GM11168 (cell line): Measurements from ENCODE around the gene NR2C2.
"Not testable (repeated sequence)": the region's sequence is repeated elsewhere in the genome, so short reads cannot be mapped to it uniquely, and the experiment has no call there.

ENCODE experiments used
- in situ Hi-C: fragments of 300-500 bp; cut with MboI; formaldehyde crosslinking; loops from one replicate; pipeline ENCODE4 v1.12.0; 2022; ENCODE audit warnings: low sequenced_read_pairs; ENCODE audit not compliant: unreplicated experiment

NR2C2 gene

DNA sequence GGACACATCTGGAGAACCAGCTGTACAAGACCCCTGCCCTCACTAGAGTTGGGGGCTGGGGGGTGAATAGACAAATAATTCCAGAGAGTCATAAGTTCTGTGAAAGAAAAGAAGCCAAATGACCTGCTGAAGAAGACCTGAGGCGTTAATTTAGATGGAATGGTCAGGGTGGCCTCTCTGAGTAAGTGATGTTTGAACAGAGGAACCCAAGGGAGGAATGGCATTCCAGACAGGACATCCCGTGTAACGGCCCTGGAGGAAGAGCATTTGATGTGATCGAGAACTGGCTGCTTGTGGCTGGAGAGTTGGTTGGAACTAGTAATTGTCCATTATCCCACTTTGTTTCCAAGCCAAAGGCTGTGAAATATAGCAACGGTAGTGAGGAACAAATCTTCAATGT lies 1.7 kb downstream of the NR2C2 start:
- in situ Hi-C loops = no loop called here

DNA sequence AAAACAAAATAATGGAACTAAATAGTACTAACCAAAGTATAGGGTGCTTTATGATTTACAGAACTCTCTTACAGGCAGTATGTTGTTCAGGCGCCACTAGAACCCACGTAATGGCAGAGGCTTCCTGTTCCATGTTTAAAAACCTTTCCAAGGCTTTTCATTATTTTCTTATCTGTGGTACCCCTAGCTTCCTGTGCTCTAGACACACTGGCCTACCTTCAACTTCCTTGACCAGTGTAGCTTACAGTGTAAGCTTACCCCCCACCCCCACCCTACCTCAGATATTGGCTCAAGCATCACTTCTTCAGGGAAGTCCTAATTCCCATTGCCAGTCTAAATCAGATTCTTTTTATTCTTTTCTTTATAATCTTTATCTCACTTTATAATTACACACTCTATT lies 2.9 kb downstream of the NR2C2 start:
- in situ Hi-C loops = no loop called here

DNA sequence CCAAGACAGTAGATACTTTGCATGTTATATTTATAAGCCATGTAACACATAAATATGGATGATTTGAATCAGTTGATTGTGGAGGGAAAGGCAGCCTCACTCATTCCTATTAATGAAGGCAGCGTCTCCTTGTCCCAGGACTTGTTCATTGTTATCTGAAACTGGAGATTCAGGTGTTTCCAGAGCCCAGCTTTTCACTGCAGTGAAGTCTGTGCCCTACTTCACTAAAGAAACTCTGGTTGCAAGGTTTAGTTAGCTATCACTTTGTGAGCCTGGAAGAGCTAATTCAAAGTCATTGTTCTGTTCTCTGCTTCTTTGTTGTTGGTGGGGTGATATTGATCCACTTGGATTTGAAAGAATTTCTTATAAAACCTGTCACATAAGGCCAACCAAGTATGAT lies 9.8 kb downstream of the NR2C2 start:
- in situ Hi-C loops = no loop called here

DNA sequence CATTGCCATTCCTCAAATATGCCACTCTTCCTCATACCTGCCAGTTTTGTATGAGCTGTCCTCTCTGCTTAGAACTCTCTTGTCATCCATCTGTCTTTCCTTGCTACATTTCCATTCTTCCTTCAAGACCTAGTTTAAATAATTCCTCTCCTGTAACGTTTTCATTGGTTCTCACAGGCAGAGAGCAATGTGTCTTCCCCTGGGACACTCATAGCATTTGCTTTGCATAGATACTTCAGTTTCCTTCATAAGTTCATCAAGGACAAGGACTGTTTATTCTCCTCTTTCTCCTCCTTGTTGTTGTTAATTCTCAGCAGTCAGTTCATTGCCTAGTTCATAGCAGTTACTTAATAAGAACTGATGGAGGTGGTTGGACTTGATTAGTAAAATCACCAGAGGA lies 10.5 kb downstream of the NR2C2 start:
- in situ Hi-C loops = no loop called here

DNA sequence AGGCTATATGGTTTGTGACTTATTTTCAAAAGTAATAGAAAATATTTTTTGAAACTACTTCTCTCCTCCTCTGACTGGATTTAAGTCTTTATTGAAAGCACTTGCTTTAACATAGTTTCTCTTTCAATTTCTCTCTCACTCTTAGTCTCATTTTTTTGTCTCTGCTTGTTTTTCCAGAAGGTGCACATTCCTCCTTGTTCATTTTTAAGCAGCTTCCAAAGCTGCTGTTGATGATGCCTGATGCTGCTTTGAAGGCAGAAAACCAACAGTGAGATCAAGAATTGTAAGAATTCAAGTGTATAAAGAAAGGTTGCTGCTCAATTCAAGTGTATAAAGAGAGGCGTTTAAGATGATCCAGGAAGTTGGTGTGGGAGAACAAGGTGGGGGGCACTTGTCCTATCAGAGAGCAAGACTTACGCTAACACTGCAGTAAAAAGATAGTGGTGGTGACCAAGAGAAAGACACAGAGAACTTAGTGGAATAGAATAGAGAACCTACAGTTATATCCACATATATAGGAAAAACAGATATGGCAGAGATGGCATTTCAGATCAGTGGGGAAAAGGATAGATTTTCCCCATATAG lies 12.1 kb downstream of the NR2C2 start:
- in situ Hi-C loops = no loop called here

DNA sequence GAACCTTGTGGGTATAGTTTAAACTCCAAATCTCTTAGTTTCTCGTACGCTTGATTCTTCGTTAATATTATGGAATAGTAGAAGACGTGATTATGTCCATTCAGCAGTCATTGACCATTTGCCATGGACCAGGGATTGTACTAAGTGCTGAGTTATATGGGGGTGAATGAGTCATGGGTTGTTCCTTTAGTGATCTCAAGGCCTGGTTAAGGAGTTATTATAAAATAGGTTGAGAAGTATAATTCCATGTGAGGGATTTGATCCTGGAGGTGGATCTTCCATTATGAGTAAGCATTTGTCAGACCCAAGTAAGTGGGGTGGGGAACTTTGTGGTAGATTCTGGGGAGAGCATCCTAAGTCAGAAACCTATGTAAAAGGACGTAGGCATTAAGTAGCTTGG lies 15.4 kb downstream of the NR2C2 start:
- in situ Hi-C loops = no loop called here

DNA sequence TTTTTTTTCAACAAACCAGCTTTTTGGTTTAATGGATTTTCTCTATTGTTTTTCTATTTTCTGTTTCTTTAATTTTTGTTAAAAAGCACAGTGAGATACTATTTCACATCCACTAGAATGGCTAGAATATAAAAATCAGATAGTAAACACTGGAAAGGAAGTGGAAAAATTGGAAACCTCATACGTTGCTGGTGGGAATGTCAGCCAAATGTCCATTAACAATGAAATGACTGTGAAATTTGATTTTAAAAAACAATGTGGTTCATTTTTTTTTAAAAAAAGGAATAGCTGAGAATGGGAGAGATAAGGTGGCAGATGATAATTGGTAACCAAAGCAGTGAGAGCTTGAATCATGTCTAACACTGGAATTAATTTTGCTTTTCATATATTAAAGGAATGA lies 19.9 kb downstream of the NR2C2 start:
- in situ Hi-C loops = no loop called here

DNA sequence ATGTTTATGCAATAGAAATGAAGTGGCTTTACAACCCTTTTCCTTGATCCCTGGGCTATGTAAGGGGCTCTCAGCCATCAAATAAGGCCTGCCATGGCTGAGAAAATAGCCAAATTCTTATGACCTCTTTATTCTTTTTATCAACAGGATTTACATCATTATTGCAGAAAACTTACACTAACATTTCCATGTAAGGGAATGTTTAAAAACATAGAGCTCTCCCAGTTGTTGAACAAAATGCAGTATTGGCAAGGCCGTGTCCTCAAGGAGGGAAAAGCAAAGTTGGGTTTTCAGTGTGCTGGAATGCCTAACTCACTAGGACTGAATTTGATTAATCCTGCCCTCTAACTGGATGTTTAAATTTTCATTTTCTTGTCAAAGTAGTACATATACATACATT lies 22.3 kb downstream of the NR2C2 start:
- in situ Hi-C loops = no loop called here

DNA sequence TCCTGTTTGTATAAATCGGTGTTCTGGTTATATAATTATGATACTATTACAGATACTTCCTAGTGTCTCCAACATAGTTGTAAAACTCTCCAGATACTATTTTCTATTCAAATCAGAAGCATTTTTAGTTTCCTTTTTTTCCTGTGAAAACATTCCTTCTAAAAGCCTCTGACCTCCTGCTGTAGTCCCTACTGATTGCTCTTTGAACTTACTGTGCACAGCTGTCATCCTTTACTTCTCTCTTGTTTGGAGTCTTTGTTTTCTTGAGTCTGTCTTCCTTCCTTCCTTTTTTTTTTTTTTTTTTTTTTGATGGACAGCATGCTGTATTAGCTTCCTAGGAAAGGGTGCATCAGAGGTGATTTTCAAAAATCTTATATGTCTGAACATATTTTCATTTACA lies 28.9 kb downstream of the NR2C2 start:
- in situ Hi-C loops = no loop called here

DNA sequence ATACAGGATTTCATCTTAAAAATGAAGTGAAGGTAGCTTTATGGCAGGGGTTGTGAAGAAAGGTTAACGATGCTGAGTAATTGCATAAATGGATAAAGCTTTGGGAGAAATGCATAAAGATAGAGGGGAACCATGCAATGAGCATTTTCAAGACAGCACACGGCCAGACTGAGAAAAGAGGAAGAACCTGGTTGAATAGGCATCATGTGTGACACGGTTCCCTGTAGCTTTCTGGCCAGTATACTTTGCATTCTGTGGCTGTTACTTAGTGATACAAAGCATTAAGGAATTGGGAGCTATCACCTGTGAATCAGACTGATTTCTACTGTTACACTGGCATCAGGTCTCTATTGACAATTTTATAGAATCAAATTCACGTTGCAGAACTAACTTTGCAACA lies 33.3 kb downstream of the NR2C2 start:
- in situ Hi-C loops = no loop called here

DNA sequence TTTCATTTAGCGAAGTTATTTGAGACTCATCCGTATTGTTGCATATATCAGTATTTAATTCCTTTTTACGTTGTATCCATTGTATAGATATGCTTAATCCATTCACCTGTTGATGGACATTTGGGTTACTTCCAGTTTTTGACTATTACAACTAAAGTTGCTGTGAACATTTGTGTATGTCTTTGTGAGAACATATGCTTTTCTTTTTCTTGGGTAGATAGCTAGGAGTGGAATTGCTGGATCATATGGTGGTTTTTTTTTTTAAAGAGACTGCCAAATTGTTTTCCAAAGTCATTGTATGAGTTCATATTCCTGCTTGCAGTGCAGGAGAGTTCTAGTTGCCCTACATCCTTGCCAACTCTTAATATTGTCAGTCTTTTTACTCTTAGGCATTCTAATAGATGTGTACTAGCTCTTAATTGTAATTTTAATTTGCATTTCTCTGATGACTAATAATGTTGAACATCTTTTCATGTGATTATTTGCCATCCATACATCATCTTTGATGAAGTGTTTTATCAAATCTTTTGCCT lies 37.3 kb downstream of the NR2C2 start:
- in situ Hi-C loops = no loop called here

DNA sequence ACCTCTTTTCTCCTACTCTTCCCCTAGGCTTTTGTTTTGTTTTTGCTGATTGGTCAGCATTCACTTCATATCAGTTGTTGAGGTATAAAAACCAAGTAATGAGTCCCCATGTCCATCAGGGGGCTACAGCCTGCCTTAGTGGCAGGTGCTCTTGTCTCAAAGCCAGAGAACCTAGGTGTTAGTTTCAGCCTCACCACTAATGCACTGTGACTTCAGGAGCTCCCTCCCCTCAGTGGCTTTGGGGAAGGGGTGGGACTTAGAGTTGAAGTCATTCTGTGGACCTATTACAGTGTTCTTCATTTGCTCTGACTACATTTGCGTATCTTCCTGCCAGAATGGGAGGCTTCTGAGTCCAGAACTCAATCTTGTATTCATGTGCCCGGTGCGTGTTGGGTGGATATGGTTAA lies 41.6 kb downstream of the NR2C2 start:
- in situ Hi-C loops = no loop called here

DNA sequence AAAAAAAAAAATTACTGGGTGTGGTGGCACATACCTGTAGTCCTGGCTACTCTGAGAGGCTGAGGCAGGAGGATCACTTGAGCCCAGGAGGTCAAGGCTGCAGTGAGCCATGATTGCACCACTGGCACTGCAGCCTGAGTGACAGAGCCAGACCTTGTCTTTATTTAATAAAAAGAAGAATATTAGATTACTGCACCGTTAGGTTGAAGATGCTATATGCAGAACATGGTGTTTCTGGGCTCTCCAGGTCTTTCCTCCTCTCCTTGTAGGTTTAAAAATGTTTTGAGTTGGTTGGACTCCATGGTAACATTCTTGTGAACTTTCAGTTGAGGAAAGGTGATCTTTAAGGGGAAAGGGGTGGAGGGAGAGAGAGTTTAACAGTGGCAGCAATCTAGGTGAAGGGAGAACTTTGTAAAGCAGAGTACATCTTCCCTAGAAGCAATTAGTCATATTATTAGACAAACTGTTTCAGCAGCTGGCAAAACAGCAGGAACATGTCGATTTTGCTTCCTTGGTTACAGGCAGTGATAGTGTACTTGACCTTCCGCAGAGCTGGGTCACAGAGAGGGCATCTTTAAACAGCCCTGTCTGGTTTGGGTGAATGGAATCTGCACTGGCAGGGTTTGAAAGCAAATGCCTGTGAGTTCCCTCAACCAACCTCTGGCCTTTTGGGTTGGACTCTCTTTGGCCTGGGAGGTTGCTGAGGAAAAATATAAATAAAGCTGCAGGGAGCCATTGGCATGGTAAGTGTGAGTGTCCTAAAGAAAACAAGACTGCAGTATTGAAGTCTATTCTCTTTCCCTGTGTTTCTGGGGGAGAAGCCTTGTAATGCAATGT lies 42.8 kb downstream of the NR2C2 start:
- in situ Hi-C loops = no loop called here

DNA sequence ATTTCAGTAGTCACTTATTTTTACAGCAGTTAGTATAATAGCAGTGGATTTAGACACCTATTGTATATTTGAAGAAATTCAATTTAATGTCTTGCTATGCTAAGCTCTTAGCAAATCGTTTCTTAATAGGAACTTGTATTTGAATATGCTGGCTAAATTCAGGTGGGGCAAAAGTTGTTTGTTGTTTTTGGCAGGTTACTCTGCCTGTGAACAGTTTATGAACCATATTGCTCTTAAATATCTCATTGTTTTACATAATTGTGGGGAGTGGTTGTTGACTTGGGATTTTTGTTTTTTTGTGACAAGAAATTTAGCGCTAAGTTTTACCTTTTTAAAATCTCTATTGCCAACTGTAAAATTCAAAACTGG lies 43.4 kb downstream of the NR2C2 start:
- in situ Hi-C loops = no loop called here

DNA sequence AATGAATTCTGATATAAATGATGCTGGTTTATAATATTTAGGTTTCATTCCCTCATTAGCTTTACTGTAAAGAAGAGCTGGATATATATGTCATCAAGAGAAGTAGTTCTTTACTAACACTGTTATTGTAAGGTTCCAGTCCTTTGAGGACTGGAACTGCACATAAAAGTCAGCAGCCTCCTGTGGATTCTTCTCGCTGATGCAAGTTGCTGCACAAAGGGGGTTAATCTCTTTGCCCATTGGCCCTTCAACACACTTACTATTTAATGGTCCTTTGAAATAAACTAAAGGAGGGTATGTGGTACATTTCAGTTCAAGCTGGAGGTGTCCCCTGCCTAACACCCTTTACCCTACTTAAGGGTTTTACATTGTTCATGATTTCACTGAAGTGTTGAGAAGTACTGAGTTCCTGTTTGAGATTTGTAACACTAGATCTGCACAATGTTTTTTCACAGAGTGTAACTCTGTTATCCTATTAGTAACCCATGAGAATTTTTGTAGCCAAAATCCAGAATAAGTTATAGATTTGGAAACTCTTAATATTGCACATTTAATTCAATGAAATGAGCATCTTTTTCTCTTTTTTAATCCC lies 43.9 kb downstream of the NR2C2 start:
- in situ Hi-C loops = no loop called here

DNA sequence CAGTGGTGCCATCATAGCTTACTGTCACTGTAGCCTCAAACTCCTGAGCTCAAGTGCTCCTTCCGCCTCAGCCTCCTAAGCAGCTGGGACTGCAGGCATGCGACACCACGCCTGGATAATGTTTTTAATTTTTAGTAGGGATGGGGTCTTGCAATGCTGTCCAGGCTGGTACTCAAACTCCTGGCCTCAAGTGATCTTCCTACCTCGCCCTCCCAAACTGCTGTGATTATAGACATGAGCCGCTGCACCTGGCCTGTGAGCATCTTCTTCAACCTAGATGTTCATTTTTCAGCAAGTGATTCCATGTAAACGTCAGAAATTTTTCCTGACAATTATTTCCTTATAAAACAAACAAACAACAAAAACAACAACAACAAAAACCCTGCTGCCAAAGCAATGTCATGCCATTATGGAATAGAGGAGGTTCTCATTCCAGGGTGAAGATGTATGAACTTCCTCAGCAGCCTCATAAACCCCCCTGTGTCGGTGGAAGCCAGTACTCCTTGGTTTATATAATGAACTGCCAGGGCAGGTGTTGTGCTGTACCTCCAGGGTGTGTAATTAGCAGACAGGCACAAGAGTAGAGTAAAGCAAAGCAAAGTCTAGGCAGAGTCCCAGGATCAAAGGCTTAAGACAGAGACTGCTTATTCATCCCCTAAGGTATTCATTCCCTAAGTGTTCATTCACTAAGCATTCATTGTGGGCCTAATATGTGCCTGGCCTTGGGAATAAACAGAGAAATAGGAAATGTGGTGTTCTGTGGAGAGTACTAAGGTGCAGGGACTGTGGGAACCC lies 44.6 kb downstream of the NR2C2 start:
- in situ Hi-C loops = no loop called here

DNA sequence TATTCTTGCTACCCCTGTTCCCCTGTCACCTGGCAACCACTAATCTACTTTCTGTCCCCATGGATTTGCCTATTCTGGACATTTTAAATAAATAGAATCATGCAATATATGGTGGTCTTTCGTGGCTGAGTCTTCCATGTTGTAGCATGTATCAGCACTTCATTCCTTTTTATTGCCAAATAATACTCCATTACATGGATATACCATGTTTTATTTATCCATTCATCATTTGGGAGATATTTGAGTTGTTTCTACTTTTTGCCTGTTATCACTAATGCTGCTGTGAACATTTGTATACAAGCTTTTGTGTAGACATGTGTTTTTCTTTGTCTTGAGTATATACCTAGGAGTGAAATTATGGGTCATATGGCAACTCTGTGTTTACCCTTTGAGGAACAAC lies 50.6 kb downstream of the NR2C2 start:
- in situ Hi-C loops = no loop called here

DNA sequence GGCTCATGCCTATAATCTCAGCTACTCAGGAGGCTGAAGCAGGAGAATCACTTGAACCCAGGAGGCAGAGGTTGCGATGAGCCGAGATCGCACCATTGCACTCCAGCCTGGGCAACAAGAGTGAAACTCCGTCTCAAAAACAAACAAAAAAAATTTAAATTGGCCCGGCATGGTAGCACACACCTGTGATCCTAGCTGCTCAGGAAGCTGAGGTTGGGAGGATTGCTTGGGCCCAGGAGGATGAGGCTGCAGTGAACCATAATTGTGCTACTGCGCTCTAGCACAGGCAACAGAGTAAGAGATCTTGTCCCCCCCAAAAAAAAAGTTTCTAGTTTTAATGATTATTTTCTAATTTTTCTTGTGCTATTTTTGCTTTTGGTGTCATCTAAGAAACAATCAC lies 51.8 kb downstream of the NR2C2 start:
- in situ Hi-C loops = not testable (repeated sequence)

DNA sequence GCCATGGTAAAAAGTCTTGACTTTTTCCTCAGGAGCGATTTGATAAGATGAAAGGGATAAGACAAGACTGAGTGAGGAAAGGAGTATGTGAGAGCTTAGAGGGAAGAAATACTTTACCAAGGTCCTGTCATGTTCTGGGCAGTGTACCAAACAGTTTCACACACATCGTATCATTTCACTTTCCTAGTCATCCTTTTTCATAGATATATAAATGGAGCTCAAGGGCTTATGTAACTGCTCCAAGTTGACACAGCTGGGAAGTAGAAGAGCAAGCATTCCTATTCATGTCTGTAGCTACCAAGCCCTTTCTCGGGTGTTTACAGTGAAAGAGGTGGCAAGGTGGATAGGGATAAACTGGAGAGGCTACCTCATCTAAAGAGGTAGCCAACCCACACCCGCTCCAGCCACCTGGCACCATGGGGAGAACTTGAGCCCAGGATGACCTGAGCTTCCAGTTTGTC lies 60.3 kb downstream of the NR2C2 start:
- in situ Hi-C loops = no loop called here

DNA sequence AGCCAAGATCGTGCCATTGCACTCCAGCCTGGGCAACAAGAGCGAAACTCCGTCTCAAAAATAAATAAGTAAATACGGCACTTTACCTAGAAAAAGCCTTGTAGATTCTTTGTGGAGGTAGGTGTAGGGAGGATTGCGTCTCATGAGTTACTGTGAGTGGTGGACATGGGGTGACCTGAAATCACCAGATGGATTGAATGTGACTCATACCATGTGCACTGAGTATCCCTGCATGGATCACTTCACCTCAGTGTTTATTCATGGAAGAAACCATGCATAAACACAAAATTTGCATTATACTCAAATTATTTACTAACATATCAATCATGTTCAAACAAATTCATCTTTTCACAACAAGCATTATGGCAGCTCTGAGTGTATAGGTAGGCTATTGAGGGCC lies 61.8 kb downstream of the NR2C2 start:
- in situ Hi-C loops = no loop called here

DNA sequence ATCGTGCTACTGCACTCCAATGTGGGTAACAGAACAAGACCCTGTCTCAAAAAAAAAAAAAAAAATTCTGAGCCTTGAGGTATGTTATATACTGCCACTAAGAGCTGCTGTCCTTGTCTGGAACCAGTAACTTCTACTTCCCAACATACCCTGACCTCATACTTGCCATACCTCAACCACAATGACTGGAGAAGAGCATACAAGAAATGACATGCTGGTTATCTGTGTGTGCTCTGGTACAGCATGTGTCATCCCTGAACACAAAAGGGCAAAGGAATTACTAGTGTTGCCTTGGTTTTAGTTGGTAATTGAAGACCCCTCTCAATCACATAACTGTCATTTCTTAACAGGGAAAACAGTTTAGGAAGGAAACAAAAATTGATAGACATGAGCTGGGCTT lies 63.3 kb downstream of the NR2C2 start:
- in situ Hi-C loops = no loop called here
